PC-9 (cell line): ENCODE data around the gene MIER2. TPM values are rescaled to one million over a fixed set of nuclear protein-coding genes. Genes with fewer than 3 reads are reported as not detected.
A peak's percentile ranks its signal among the peaks of the same experiment; 100 is the strongest.

Source experiments
- BruUV-seq: library from RNA; stranded (reverse); fragments of 400-500 nt; replicated peaks from 2 replicates; lab custom pipeline; 2021; lab: Mats Ljungman, UMichigan
- CTCF ChIA-PET: fragments of 300-600 bp; sonication (Branson Sonifier 250); formaldehyde crosslinking; loops from one replicate; lab custom pipeline; 2022; ENCODE audit warnings: antibody characterized with exemption; lab: Charles Lee
- POLR2A ChIA-PET: fragments of 300-600 bp; sonication (Branson Sonifier 250); formaldehyde crosslinking; loops from one replicate; lab custom pipeline; 2022; ENCODE audit warnings: antibody characterized with exemption; ENCODE audit not compliant: unreplicated experiment; lab: Charles Lee
- DNase-seq, 2 experiments: peaks; one replicate each; pipeline versions ENCODE4 v3.0.0 to v3.0.0-alpha.2; 2015 to 2022; ENCODE audit warnings: mixed read lengths in 1 of 2
- H2AFZ ChIP-seq: fragments of 200-600 bp; sonication (generic); 2 replicates; pipeline ENCODE4 v1.8.1; 2017; ENCODE audit warnings: antibody characterized with exemption
- H3F3A ChIP-seq: fragments of 200-600 bp; sonication (generic); 2 replicates; pipeline ENCODE4 v1.8.1; 2017; ENCODE audit warnings: antibody characterized with exemption, mild to moderate bottlenecking, low read depth; ENCODE audit not compliant: insufficient read depth
- H3K27ac ChIP-seq: fragments of 200-600 bp; sonication (generic); 2 replicates; pipeline ENCODE4 v1.6.1; 2016; ENCODE audit warnings: mixed run types
- H3K27me3 ChIP-seq: fragments of 200-600 bp; sonication (generic); 2 replicates; pipeline ENCODE4 v1.6.1; 2016; ENCODE audit warnings: low read depth, mixed run types; ENCODE audit not compliant: insufficient read depth
- H3K36me3 ChIP-seq: fragments of 200-600 bp; sonication (generic); 2 replicates; pipeline ENCODE4 v1.6.1; 2016; ENCODE audit warnings: low read depth, mixed run types
- H3K4me1 ChIP-seq: fragments of 200-600 bp; sonication (generic); replicated peaks from 2 replicates; pipeline ENCODE4 v1.6.1; 2016; ENCODE audit warnings: mixed run types; ENCODE audit not compliant: insufficient read depth
- H3K4me2 ChIP-seq: fragments of 200-600 bp; sonication (generic); 2 replicates; pipeline ENCODE4 v1.6.1; 2017; ENCODE audit warnings: mixed run types
- H3K4me3 ChIP-seq: fragments of 200-600 bp; sonication (generic); 2 replicates; pipeline ENCODE4 v1.6.1; 2016; ENCODE audit warnings: mixed run types
- H3K79me2 ChIP-seq: fragments of 200-600 bp; sonication (generic); 2 replicates; pipeline ENCODE4 v1.6.1; 2017; ENCODE audit warnings: low read depth, mixed run types
- H3K9me2 ChIP-seq: fragments of 200-600 bp; sonication (generic); 2 replicates; pipeline ENCODE4 v1.8.1; 2017; ENCODE audit warnings: mild to moderate bottlenecking; ENCODE audit not compliant: insufficient read depth
- H3K9me3 ChIP-seq: fragments of 200-600 bp; sonication (generic); 2 replicates; pipeline ENCODE4 v1.8.1; 2016; ENCODE audit warnings: low read depth; ENCODE audit not compliant: insufficient read depth
- H4K20me1 ChIP-seq: fragments of 200-600 bp; sonication (generic); 2 replicates; pipeline ENCODE4 v1.8.1; 2017; ENCODE audit not compliant: insufficient read depth
- EZH2 ChIP-seq: fragments of 200-600 bp; sonication (generic); IDR thresholded peaks from 2 replicates; pipeline ENCODE4 v1.8.0; 2017; ENCODE audit warnings: antibody characterized with exemption, low read depth
- intact Hi-C: fragments of 100-400 bp; cut with micrococcal nuclease; formaldehyde crosslinking; loops from one replicate; pipeline ENCODE4 v1.10.0; 2022; ENCODE audit not compliant: unreplicated experiment
- total RNA-seq: library from RNA; stranded (reverse); gene quantifications from 2 replicates; pipeline ENCODE4 v1.2.3, GENCODE V29; 2021
- TF ChIP-seq, protein P1 (sequence below): fragments of 200-600 bp; sonication (generic); conservative IDR thresholded peaks from 2 replicates; pipeline ENCODE4 v1.6.1; 2017; ENCODE audit warnings: mixed run types, antibody characterized with exemption, mild to moderate bottlenecking, moderate library complexity

Gene MIER2
- total RNA-seq, 1 experiment from 2014 or later: 25.2 TPM

DNA sequence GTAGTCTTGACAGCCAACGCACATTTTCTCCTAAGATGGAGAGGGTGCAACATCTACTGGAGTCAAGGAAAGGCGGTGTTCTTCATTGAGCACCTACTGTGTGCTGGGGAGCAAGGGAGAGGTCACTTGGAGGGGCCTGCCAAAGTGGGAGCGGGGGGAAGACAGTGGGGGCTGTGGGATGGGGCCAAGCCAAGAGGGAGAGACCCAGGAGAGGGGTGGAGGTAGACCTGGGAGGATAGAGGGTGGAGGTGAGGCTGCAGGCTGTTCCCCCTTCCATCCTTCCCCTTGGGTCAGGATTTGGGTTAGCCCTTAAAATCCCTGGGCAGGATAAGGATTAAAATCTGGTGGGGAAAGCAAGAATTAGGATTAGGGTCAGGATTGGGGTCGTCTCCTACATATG, 51.6 kb downstream of the MIER2 start:
- Histone ChIP-seq H3K4me2 (no peak overlapping the region), H2AFZ (no peak overlapping the region), H3K9me3 (no peaks in the 10 kb centered on the region), H4K20me1 (peaks cover 13% of the 10 kb centered on the region; the same call in 1 of the 2 replicates), H3K36me3 (no peaks in the 10 kb centered on the region), H3K4me3 (no peak overlapping the region), H3K27me3 (no peaks in the 10 kb centered on the region), H3K9me2 (no peaks in the 10 kb centered on the region), H3F3A (peaks cover 45% of the 10 kb centered on the region), H3K79me2 (peaks cover 15% of the 10 kb centered on the region), H3K27ac (no peak overlapping the region), H3K4me1 (peaks cover 13% of the 10 kb centered on the region)
- no TSS peak for BruUV-seq
- intact Hi-C loops: no loop called here
- DNase-seq: no peak
- POLR2A ChIA-PET: no interaction called here
- CTCF ChIA-PET: no interaction called here
- no peak for TF ChIP-seq EZH2
- TF ChIP-seq, protein P1, sequence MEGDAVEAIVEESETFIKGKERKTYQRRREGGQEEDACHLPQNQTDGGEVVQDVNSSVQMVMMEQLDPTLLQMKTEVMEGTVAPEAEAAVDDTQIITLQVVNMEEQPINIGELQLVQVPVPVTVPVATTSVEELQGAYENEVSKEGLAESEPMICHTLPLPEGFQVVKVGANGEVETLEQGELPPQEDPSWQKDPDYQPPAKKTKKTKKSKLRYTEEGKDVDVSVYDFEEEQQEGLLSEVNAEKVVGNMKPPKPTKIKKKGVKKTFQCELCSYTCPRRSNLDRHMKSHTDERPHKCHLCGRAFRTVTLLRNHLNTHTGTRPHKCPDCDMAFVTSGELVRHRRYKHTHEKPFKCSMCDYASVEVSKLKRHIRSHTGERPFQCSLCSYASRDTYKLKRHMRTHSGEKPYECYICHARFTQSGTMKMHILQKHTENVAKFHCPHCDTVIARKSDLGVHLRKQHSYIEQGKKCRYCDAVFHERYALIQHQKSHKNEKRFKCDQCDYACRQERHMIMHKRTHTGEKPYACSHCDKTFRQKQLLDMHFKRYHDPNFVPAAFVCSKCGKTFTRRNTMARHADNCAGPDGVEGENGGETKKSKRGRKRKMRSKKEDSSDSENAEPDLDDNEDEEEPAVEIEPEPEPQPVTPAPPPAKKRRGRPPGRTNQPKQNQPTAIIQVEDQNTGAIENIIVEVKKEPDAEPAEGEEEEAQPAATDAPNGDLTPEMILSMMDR: no peak

DNA sequence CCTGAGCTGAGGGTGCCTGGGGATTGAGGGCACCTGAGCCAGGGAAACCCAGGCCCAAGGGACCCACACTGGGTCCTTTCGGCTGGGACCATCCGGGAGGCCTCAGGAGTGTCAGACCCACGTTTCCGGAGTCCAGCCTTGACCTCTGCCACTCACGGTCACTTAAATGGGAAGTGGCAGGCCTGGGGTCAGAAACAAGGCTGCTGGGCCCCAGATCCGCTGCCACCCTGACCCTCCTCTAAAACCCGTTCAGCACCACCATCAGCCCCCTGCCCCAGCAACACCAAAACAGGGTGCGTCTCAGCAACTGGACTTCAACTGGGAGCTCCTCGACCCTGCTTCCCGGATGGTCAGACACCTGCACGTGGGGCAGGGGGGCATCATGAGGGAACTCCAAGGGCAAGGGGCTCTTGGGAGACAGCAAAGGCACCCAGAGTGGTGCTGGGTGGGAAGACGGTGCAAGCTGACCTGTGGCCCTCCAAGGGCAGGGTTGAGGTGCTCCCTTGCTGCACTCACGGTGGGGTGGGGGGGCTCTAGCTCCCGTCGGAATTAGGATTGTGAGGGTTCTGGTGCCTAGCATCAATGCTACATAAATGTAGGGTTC, 52.2 kb downstream of the MIER2 start:
- no TSS peak for BruUV-seq
- CTCF ChIA-PET: no interaction called here
- peaks cover 20% of the 10 kb centered on the region for H3K79me2 ChIP-seq
- H4K20me1 ChIP-seq: peaks cover 16% of the 10 kb centered on the region; the same call in 1 of the 2 replicates
- DNase-seq: no peak
- no peak overlapping the region for H3K4me3 ChIP-seq
- no peak overlapping the region for H3K27ac ChIP-seq
- TF ChIP-seq EZH2: no peak
- TF ChIP-seq, protein P1: no peak
- H3K9me2 ChIP-seq: no peaks in the 10 kb centered on the region
- intact Hi-C loops: no loop called here
- H3K27me3 ChIP-seq: no peaks in the 10 kb centered on the region
- H3K36me3 ChIP-seq: peaks cover 2% of the 10 kb centered on the region; the same call in 1 of the 2 replicates
- POLR2A ChIA-PET: no interaction called here
- no peaks in the 10 kb centered on the region for H3K9me3 ChIP-seq
- H3K4me1 ChIP-seq: peaks cover 13% of the 10 kb centered on the region
- peaks cover 45% of the 10 kb centered on the region for H3F3A ChIP-seq
- no peak overlapping the region for H2AFZ ChIP-seq
- H3K4me2 ChIP-seq: no peak overlapping the region

DNA sequence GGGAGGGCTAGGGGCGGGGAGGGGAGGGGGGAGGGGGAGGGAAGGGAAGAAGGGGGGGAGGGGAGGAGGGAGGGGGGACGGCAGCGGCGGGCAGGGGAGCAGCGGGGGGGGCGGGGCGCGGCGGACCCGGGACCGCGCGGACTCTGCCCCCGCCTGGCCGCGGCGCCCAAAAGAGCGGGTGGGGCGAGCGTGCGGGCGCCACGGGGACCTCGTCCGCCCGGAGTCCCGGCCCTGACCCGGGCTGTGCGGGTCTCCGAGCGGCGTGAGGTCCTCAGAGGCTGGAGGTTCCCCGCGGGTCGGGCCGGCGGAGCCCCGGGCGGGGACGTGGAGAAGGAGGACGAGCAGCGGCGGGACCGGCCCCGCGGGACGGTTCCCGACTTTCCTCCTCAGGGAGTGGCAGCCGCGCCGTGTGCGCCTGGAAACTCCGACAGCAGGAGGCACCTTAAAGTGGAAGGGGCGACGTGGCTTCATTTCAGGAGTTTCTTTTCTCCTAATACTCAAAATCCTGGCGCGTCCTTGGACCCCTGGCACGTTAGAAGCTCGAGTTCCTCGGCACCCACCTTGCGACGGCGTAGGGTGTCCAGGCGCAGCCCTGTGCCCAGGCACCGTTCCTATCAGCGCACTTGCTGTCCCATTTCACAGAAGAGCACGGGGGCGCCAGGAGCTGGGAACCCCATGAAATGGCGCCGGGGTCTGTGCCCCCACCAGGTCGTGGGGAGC, 52.9 kb downstream of the MIER2 start:
- intact Hi-C loops: loop anchor here (2.0 kb wide), 2 partner anchors 197 to 215 kb away; partner anchors contain the start of gene TPGS1
- TF ChIP-seq, protein P1: no peak
- TF ChIP-seq EZH2: no peak
- H4K20me1 ChIP-seq: peaks cover 22% of the 10 kb centered on the region; the same call in 1 of the 2 replicates
- H3K4me1 ChIP-seq: peaks cover 13% of the 10 kb centered on the region
- peak in 1 of 2 experiments; percentile 28 for DNase-seq
- H3K27me3 ChIP-seq: no peaks in the 10 kb centered on the region
- H3K4me2 ChIP-seq: no peak overlapping the region
- peaks cover 5% of the 10 kb centered on the region; the same call in 1 of the 2 replicates for H3K36me3 ChIP-seq
- H3F3A ChIP-seq: peaks cover 45% of the 10 kb centered on the region
- no peak overlapping the region for H2AFZ ChIP-seq
- no peaks in the 10 kb centered on the region for H3K9me3 ChIP-seq
- H3K4me3 ChIP-seq: no peak overlapping the region
- no peak overlapping the region for H3K27ac ChIP-seq
- no peaks in the 10 kb centered on the region for H3K9me2 ChIP-seq
- ChIA-PET CTCF (no interaction called here), POLR2A (no interaction called here)
- BruUV-seq: no TSS peak
- peaks cover 27% of the 10 kb centered on the region for H3K79me2 ChIP-seq
